ENCODE data around the gene NAA10. TPM values are rescaled to one million over a fixed set of nuclear protein-coding genes. Genes with fewer than 3 reads are reported as not detected.

Gene NAA10
- total RNA-seq, 6 donors from 2014 or later: 30.7 to 116 (median 76.2) TPM

DNA sequence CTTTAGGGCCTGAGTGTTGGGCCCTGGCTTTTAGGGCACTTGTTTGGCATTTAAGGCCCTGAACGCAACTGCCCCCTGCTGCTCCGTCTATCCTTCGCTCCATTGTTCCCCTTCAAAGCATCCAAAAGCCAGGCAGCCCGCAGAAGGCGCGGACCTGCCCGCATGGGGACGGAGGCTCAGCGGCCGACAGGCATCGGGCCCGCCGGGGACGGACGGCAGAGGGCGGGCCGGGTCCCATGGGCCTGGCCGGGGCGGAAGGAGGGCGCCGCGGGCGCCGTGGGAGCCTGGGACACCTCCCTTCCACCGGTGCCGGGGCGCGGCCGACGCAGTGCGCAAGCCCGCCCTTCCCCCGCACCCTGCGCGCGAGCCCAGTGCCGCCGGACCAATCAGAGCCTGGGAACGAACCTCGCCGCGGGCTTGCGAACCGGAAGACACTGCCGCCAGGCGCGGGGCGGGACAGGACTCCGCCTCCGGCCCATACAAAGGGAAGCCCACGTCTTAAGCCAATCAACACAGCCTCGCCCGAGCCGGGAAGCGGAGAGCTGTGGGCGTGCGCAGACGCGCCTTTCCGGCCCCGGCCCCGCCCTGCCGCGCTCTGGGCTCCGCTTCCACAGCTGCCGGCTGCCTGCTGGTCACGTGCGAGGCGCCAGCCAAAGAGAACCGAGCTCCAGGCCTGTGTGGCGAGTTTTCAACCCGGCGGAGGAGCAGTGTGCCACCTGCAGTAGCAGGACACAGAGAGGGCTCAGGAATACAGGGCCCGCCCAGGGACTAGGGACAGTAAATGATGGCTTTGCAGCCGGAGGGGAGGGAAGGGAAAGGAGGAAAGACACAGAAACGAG, 6.7 kb downstream of the NAA10 start:
- peaks cover 4 to 71% (median 38%) of the 10 kb centered on the region in 4 donors for H3K4me1 ChIP-seq
- 0 to 14% methylated on average over 4 to 59 of the region's 76 CpGs for WGBS, 2 donors

DNA sequence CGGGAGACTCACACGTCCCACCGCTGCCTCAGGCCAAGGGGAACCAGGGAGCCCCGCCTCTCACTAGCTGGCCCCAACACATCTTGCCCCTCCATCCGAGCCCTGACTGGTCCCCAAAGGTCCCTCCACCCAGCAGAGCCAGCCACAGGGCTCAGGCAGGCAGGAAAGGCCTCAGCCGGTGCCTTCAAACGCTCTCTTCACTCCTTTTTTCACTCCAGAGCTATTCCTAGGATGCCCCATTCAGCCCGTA, 7.2 kb downstream of the NAA10 start:
- H3K4me3 ChIP-seq: peak overlapping the region; percentile 50 to 62 (median 56)
- TF ChIP-seq POLR2AphosphoS5 (IDR thresholded peaks at IDR 0.05) (no peak), EP300 (IDR thresholded peaks at IDR 0.05) (no peak), POLR2A (IDR thresholded peaks at IDR 0.05) (no peak)
- TF ChIP-seq, protein P1, sequence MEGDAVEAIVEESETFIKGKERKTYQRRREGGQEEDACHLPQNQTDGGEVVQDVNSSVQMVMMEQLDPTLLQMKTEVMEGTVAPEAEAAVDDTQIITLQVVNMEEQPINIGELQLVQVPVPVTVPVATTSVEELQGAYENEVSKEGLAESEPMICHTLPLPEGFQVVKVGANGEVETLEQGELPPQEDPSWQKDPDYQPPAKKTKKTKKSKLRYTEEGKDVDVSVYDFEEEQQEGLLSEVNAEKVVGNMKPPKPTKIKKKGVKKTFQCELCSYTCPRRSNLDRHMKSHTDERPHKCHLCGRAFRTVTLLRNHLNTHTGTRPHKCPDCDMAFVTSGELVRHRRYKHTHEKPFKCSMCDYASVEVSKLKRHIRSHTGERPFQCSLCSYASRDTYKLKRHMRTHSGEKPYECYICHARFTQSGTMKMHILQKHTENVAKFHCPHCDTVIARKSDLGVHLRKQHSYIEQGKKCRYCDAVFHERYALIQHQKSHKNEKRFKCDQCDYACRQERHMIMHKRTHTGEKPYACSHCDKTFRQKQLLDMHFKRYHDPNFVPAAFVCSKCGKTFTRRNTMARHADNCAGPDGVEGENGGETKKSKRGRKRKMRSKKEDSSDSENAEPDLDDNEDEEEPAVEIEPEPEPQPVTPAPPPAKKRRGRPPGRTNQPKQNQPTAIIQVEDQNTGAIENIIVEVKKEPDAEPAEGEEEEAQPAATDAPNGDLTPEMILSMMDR (IDR thresholded peaks at IDR 0.05): no peak
- DNase-seq (no peak), ATAC-seq (ENCODE audit: low FRiP score in 2 of 2) (peak in 1 of 2 donors; percentile 9)
- H3K4me1 ChIP-seq: peaks cover 8 to 73% (median 41%) of the 10 kb centered on the region in 4 donors
- 0 to 16% methylated on average over 4 to 8 of the region's 8 CpGs for WGBS, 2 donors
- no peaks in the 10 kb centered on the region for H3K9me3 ChIP-seq
- H3K27ac ChIP-seq: peak overlapping the region; percentile 92 to 98 (median 95)
- peaks cover 0 to 4% (median 0%) of the 10 kb centered on the region in 4 donors for H3K27me3 ChIP-seq
- peaks cover 0 to 29% (median 11%) of the 10 kb centered on the region in 4 donors for H3K36me3 ChIP-seq

More for the DNA sequence above, 6.7 kb downstream of the NAA10 start:
- Histone ChIP-seq H3K36me3 (peaks cover 0 to 33% (median 11%) of the 10 kb centered on the region in 4 donors), H3K9me3 (no peaks in the 10 kb centered on the region), H3K4me3 (peak overlapping the region; percentile 50 to 62 (median 56)), H3K27me3 (peaks cover 0 to 4% (median 0%) of the 10 kb centered on the region in 4 donors), H3K27ac (peak overlapping the region; percentile 92 to 98 (median 95))
- ATAC-seq (ENCODE audit: low FRiP score in 2 of 2): peak; percentile 95
- DNase-seq: peak; percentile 97 to 98
- TF ChIP-seq, protein P1 (IDR thresholded peaks at IDR 0.05): peak in 4 of 6 experiments; percentile 8 to 43 (median 20)
- TF ChIP-seq POLR2A (IDR thresholded peaks at IDR 0.05) (peak in 2 of 4 donors; percentile 67 to 94), POLR2AphosphoS5 (IDR thresholded peaks at IDR 0.05) (peak; percentile 50 to 80), EP300 (IDR thresholded peaks at IDR 0.05) (no peak)

DNA sequence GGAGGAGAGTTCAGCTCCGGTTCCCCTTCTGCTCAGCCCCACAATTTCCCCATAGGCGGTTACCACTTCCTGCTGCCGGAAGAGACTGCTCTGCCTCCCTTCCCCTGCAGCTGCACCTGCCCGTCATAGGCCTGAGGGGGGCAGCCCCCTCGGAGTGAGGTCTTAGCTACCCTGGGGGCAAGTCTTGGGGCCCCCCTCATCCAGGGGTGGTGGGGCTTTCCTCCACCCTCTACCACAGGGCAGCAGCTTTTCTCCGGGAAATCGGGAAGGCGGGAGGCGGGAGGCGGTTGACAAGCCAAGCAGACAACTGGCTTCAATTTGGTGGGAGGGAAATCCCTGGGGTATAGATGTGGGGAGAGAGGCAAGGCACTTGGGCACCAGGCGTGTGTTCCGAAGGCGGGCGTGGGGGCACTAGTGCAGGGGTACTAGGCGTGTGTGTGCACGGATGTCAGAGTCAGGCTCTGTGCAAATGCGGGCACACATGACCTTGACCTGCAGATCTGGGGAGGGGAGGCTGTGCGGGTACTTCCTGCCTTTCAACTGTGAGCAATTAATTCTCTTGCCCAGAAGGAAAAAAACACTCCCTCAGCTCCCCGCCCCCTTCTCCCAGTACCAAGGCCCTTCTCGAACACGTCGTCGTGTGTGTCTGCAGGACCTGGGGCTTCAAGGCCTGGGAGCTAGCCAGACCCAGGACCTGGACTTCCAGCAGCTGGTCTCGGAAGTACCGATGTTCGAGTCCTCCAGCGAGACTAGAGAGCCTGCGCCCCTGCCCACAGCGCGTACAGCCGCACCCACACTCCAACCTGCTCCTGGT, 7.8 kb downstream of the NAA10 start:
- H3K36me3 ChIP-seq: peaks cover 0 to 25% (median 9%) of the 10 kb centered on the region in 4 donors
- 35% methylated on average over 31 of the region's 31 CpGs; no CpG with 5 or more reads in 1 of the 2 donors for WGBS, 2 donors
- H3K4me3 ChIP-seq: peak overlapping the region; percentile 50 to 62 (median 56)
- no peaks in the 10 kb centered on the region for H3K9me3 ChIP-seq
- peaks cover 0 to 4% (median 0%) of the 10 kb centered on the region in 4 donors for H3K27me3 ChIP-seq
- peaks cover 13 to 77% (median 43%) of the 10 kb centered on the region in 4 donors for H3K4me1 ChIP-seq
- peak overlapping the region; percentile 92 to 98 (median 95) for H3K27ac ChIP-seq
- TF ChIP-seq, protein P1 (IDR thresholded peaks at IDR 0.05): peak in 1 of 6 experiments; percentile 23
- TF ChIP-seq POLR2AphosphoS5 (IDR thresholded peaks at IDR 0.05) (peak; percentile 57 to 63), POLR2A (IDR thresholded peaks at IDR 0.05) (peak in 1 of 4 donors; percentile 53), EP300 (IDR thresholded peaks at IDR 0.05) (peak in 1 of 4 donors; percentile 9)
- peak in 1 of 2 donors; percentile 72 for DNase-seq
- ATAC-seq (ENCODE audit: low FRiP score in 2 of 2): peak; percentile 24 to 46

DNA sequence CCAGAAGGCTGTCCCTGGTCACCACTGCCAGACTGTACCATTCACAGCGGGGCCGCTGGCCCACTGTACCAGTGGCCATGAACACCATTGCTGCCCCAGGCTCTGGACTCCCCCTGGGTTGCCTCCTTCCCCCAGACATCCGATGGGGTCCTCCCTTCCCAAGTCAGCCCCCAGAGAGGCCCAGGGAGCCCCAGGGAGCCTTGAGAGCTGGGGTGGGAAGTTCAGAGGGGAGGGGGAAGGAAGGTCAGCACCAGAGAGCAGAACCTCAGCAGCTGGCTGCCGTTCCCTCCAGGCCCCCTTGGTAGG, 8.3 kb downstream of the NAA10 start:
- H3K4me3 ChIP-seq: peak overlapping the region in 3 of 4 donors; percentile 50 to 62 (median 59)
- no peak for DNase-seq
- peaks cover 0 to 5% (median 0%) of the 10 kb centered on the region in 4 donors for H3K27me3 ChIP-seq
- no peak for ATAC-seq (ENCODE audit: low FRiP score in 2 of 2)
- H3K9me3 ChIP-seq: no peaks in the 10 kb centered on the region
- H3K4me1 ChIP-seq: peaks cover 16 to 82% (median 45%) of the 10 kb centered on the region in 4 donors
- TF ChIP-seq EP300 (IDR thresholded peaks at IDR 0.05): no peak
- TF ChIP-seq, protein P1 (IDR thresholded peaks at IDR 0.05): no peak
- TF ChIP-seq POLR2AphosphoS5 (IDR thresholded peaks at IDR 0.05): no peak
- TF ChIP-seq POLR2A (IDR thresholded peaks at IDR 0.05): no peak
- H3K27ac ChIP-seq: peak overlapping the region; percentile 92 to 98 (median 95)
- 16% methylated on average over 4 of the region's 4 CpGs; no CpG with 5 or more reads in 1 of the 2 donors for WGBS, 2 donors
- peaks cover 0 to 19% (median 7%) of the 10 kb centered on the region in 4 donors for H3K36me3 ChIP-seq
